Liver (tissue), 9 donors: ENCODE measurements around the gene USP46. TPM values are rescaled to one million over a fixed set of nuclear protein-coding genes. Genes with fewer than 3 reads are reported as not detected.

ENCODE experiments used
- DNase-seq: peaks from one replicate; pipeline ENCODE4 v3.0.0-alpha.2; 2017; ENCODE audit warnings: low spot score
- H3K27ac ChIP-seq, 2 donors: one replicate each; pipeline ENCODE4 v1.7.0; 2013; ENCODE audit warnings: inconsistent platforms in 2 of 2, low read length in 2 of 2, control low read depth in 1 of 2, low read depth in 1 of 2, mild to moderate bottlenecking in 1 of 2
- H3K27me3 ChIP-seq, 4 donors: one replicate each; pipeline versions ENCODE4 v1.6.1 to v1.7.0; 2013; ENCODE audit warnings: low read length in 3 of 4, inconsistent platforms in 1 of 4, mild to moderate bottlenecking in 1 of 4, moderate library complexity in 1 of 4; ENCODE audit not compliant: control insufficient read depth in 4 of 4, insufficient read depth in 4 of 4
- H3K36me3 ChIP-seq, 4 donors: one replicate each; pipeline versions ENCODE4 v1.6.1 to v1.7.0; 2013; ENCODE audit warnings: low read length in 3 of 4, mild to moderate bottlenecking in 3 of 4, low read depth in 1 of 4, moderate library complexity in 1 of 4; ENCODE audit not compliant: control insufficient read depth in 4 of 4, insufficient read depth in 3 of 4
- H3K4me1 ChIP-seq, 4 donors: one replicate each; pipeline versions ENCODE4 v1.6.1 to v1.7.0; 2013; ENCODE audit warnings: low read length in 3 of 4, mild to moderate bottlenecking in 3 of 4, moderate library complexity in 1 of 4; ENCODE audit not compliant: control insufficient read depth in 4 of 4, insufficient read depth in 4 of 4
- H3K4me3 ChIP-seq, 3 donors: one replicate each; pipeline versions ENCODE4 v1.6.1 to v1.7.0; 2013; ENCODE audit warnings: low read length in 3 of 3, control low read depth in 1 of 3, low read depth in 1 of 3, mild to moderate bottlenecking in 1 of 3
- H3K9ac ChIP-seq, 2 donors: one replicate each; pipeline ENCODE4 v1.7.0; 2013; ENCODE audit warnings: low read length in 2 of 2, mild to moderate bottlenecking in 2 of 2, moderate library complexity in 2 of 2, control low read depth in 1 of 2, low read depth in 1 of 2
- H3K9me3 ChIP-seq, 4 donors: one replicate each; pipeline versions ENCODE4 v1.6.1 to v1.7.0; 2013; ENCODE audit warnings: low read length in 3 of 4; ENCODE audit not compliant: control insufficient read depth in 4 of 4
- ATF3 ChIP-seq: IDR thresholded peaks from 2 replicates; pipeline ENCODE4 v1.6.1; 2016; ENCODE audit warnings: antibody characterized with exemption
- EGR1 ChIP-seq, 2 donors: IDR thresholded peaks; 2 replicates each; pipeline ENCODE4 v1.6.1; 2016 to 2018; ENCODE audit warnings: antibody characterized with exemption in 2 of 2, low read depth in 2 of 2
- FOXA1 ChIP-seq: IDR thresholded peaks from 2 replicates; pipeline ENCODE4 v1.6.1; 2016; ENCODE audit warnings: antibody characterized with exemption
- FOXA2 ChIP-seq: IDR thresholded peaks from 2 replicates; pipeline ENCODE4 v1.6.1; 2016; ENCODE audit warnings: antibody characterized with exemption
- GABPA ChIP-seq, 2 donors: IDR thresholded peaks in 1 of 2; conservative IDR thresholded peaks in 1 of 2; 2 replicates each; pipeline ENCODE4 v1.6.1; 2016; ENCODE audit warnings: antibody characterized with exemption in 2 of 2, mild to moderate bottlenecking in 1 of 2, moderate library complexity in 1 of 2
- HNF4G ChIP-seq: IDR thresholded peaks from 2 replicates; pipeline ENCODE4 v1.6.1; 2016; ENCODE audit warnings: antibody characterized with exemption
- JUND ChIP-seq, 2 donors: IDR thresholded peaks; 2 replicates each; pipeline ENCODE4 v1.6.1; 2016; ENCODE audit warnings: antibody characterized with exemption in 2 of 2
- MAX ChIP-seq: IDR thresholded peaks from 2 replicates; pipeline ENCODE4 v1.6.1; 2016; ENCODE audit warnings: antibody characterized with exemption
- NR2F2 ChIP-seq: IDR thresholded peaks from 2 replicates; pipeline ENCODE4 v1.6.1; 2016; ENCODE audit warnings: antibody characterized with exemption
- RAD21 ChIP-seq, 2 donors: IDR thresholded peaks; 2 replicates each; pipeline ENCODE4 v1.6.1; 2016; ENCODE audit warnings: antibody characterized with exemption in 2 of 2, mild to moderate bottlenecking in 2 of 2
- REST ChIP-seq: IDR thresholded peaks from 2 replicates; pipeline ENCODE4 v1.6.1; 2016; ENCODE audit warnings: antibody characterized with exemption, mild to moderate bottlenecking
- RXRA ChIP-seq, 2 donors: IDR thresholded peaks; 2 replicates each; pipeline ENCODE4 v1.6.1; 2017 to 2018; ENCODE audit warnings: antibody characterized with exemption in 2 of 2, mild to moderate bottlenecking in 1 of 2
- SP1 ChIP-seq: IDR thresholded peaks from 2 replicates; pipeline ENCODE4 v1.6.1; 2018; ENCODE audit warnings: antibody characterized with exemption, mild to moderate bottlenecking
- TAF1 ChIP-seq: conservative IDR thresholded peaks from 2 replicates; pipeline ENCODE4 v1.6.1; 2016; ENCODE audit warnings: antibody characterized with exemption, mild to moderate bottlenecking
- YY1 ChIP-seq: IDR thresholded peaks from 2 replicates; pipeline ENCODE4 v1.6.1; 2016; ENCODE audit warnings: antibody characterized with exemption, mild to moderate bottlenecking
- WGBS: extraction: QIAGEN DNeasy Blood & Tissue Kit; methylation state at CpG from one replicate; pipeline ENCODE4 v1.1.7; 2013; 5-methylcytosine and 5-hydroxymethylcytosine counted together
- polyA plus RNA-seq, 2 donors: library from polyadenylated mRNA; stranded (reverse) in 1 of 2; unstranded in 1 of 2; fragments of 200-250 nt in 1 of 2; fragments of >200 nt in 1 of 2; fragmentation: Nextera tagmentation in 1 of 2; extraction: Ambion mirVana in 1 of 2; gene quantifications; one replicate each; pipeline versions ENCODE4 v1.2.1 to v1.2.3, GENCODE V29; 2013 to 2015
- total RNA-seq, 2 donors: library from RNA; depleted of rRNA; stranded (reverse); fragments of >200 nt; gene quantifications; one replicate each; pipeline ENCODE4 v1.2.3, GENCODE V29; 2014
- TF ChIP-seq, protein P1 (sequence below): IDR thresholded peaks from 2 replicates; pipeline ENCODE4 v1.6.1; 2016; ENCODE audit warnings: antibody characterized with exemption
- TF ChIP-seq, protein P2 (sequence below): fragments of 150-350 bp; IDR thresholded peaks from 2 replicates; pipeline ENCODE4 v1.5.1; 2017; ENCODE audit warnings: improper control_type of control experiment, low read depth, low read length; ENCODE audit not compliant: missing input control
- donor health status: healthy.
- donor health status: healthy.
- donor health status: healthy.
- donor health status: healthy.
- donor health status: healthy.

USP46 gene
- total and polyA plus RNA-seq, 4 donors, result 2.3 to 5.5 (median 3.9) TPM

DNA sequence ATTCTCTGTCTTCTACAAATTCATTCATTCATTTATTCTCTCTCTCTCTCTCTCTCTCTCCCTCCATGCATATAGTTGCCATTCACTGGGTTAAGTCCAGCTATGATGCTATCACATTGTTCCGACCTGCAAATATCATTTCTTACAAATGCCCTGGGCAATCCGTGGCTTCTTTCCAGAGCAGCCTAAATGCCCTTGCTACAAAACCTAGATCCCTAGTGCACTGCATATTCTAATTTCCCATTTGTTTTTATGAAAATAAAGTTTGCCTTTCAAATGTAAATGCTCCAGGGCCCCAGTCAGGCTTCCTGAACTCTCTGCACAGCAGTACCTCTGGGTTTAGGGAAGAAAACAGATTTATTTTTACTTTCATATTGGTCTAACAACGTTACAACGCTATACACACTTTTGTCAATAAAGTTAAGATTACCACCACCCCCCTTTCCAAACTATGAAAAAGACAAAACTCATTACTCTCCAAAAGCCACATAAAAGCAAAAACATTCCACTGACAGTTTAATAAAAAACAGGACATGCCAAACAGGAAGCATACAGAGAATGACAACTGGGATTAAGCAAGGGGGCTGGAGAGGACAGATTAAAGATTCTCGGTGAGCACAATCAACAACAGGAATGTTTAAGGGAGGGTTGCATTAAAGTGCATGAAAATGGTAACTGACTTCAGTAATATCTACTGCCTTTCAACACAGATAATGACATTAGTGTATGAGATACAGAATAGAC is 104.3 kb downstream of the USP46 start:
- no peaks in the 10 kb centered on the region for H3K27me3 ChIP-seq
- H3K36me3 ChIP-seq, result no peaks in the 10 kb centered on the region
- no peaks in the 10 kb centered on the region for H3K9me3 ChIP-seq
- no peak for TF ChIP-seq NR2F2
- TF ChIP-seq GABPA (IDR thresholded peaks at IDR 0.05 in 1 of 2, conservative IDR thresholded peaks at IDR 0.05 in 1 of 2), result no peak
- TF ChIP-seq ATF3, result no peak
- TF ChIP-seq YY1, result no peak
- TF ChIP-seq RXRA (IDR thresholded peaks at IDR 0.05), result no peak
- TF ChIP-seq, protein P1, sequence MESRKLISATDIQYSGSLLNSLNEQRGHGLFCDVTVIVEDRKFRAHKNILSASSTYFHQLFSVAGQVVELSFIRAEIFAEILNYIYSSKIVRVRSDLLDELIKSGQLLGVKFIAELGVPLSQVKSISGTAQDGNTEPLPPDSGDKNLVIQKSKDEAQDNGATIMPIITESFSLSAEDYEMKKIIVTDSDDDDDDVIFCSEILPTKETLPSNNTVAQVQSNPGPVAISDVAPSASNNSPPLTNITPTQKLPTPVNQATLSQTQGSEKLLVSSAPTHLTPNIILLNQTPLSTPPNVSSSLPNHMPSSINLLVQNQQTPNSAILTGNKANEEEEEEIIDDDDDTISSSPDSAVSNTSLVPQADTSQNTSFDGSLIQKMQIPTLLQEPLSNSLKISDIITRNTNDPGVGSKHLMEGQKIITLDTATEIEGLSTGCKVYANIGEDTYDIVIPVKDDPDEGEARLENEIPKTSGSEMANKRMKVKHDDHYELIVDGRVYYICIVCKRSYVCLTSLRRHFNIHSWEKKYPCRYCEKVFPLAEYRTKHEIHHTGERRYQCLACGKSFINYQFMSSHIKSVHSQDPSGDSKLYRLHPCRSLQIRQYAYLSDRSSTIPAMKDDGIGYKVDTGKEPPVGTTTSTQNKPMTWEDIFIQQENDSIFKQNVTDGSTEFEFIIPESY, result no peak
- TF ChIP-seq, protein P2, sequence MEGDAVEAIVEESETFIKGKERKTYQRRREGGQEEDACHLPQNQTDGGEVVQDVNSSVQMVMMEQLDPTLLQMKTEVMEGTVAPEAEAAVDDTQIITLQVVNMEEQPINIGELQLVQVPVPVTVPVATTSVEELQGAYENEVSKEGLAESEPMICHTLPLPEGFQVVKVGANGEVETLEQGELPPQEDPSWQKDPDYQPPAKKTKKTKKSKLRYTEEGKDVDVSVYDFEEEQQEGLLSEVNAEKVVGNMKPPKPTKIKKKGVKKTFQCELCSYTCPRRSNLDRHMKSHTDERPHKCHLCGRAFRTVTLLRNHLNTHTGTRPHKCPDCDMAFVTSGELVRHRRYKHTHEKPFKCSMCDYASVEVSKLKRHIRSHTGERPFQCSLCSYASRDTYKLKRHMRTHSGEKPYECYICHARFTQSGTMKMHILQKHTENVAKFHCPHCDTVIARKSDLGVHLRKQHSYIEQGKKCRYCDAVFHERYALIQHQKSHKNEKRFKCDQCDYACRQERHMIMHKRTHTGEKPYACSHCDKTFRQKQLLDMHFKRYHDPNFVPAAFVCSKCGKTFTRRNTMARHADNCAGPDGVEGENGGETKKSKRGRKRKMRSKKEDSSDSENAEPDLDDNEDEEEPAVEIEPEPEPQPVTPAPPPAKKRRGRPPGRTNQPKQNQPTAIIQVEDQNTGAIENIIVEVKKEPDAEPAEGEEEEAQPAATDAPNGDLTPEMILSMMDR, result no peak
- TF ChIP-seq TAF1, result no peak
- TF ChIP-seq FOXA2, result no peak
- no peak for TF ChIP-seq REST
- no peak for TF ChIP-seq MAX
- TF ChIP-seq RAD21 (IDR thresholded peaks at IDR 0.05), result no peak
- no peak for TF ChIP-seq SP1
- TF ChIP-seq EGR1 (IDR thresholded peaks at IDR 0.05; ENCODE audit: low read depth in 2 of 2), result no peak
- no peak for TF ChIP-seq JUND (IDR thresholded peaks at IDR 0.05)
- no peak for TF ChIP-seq FOXA1
- TF ChIP-seq HNF4G, result no peak
- no peak overlapping the region for H3K4me3 ChIP-seq
- 56% methylated on average over 5 of the region's 5 CpGs for WGBS
- H3K4me1 ChIP-seq, result no peaks in the 10 kb centered on the region
- no peak overlapping the region for H3K27ac ChIP-seq
- no peak for DNase-seq
- no peak overlapping the region for H3K9ac ChIP-seq
